PC-9 (cell line): ENCODE measurements around the gene ATG4A.

ENCODE experiments used
- EZH2 ChIP-seq: fragments of 200-600 bp; sonication (generic); IDR thresholded peaks from 2 replicates; pipeline ENCODE4 v1.8.0; 2017; ENCODE audit warnings: antibody characterized with exemption, low read depth
- TF ChIP-seq, protein P1 (sequence below): fragments of 200-600 bp; sonication (generic); conservative IDR thresholded peaks from 2 replicates; pipeline ENCODE4 v1.6.1; 2017; ENCODE audit warnings: mixed run types, antibody characterized with exemption, mild to moderate bottlenecking, moderate library complexity

GRCh38 chrX:108162265-108162664 lies 70.7 kb downstream of the ATG4A start:
- TF ChIP-seq, protein P1, sequence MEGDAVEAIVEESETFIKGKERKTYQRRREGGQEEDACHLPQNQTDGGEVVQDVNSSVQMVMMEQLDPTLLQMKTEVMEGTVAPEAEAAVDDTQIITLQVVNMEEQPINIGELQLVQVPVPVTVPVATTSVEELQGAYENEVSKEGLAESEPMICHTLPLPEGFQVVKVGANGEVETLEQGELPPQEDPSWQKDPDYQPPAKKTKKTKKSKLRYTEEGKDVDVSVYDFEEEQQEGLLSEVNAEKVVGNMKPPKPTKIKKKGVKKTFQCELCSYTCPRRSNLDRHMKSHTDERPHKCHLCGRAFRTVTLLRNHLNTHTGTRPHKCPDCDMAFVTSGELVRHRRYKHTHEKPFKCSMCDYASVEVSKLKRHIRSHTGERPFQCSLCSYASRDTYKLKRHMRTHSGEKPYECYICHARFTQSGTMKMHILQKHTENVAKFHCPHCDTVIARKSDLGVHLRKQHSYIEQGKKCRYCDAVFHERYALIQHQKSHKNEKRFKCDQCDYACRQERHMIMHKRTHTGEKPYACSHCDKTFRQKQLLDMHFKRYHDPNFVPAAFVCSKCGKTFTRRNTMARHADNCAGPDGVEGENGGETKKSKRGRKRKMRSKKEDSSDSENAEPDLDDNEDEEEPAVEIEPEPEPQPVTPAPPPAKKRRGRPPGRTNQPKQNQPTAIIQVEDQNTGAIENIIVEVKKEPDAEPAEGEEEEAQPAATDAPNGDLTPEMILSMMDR = no peak
- no peak for TF ChIP-seq EZH2
